ENCODE results near the gene LYSMD2.
"Not testable (repeated sequence)": the region's sequence is repeated elsewhere in the genome, so short reads cannot be mapped to it uniquely, and the experiment has no call there.

LYSMD2 gene

GRCh38 chr15:51737522-51738305 lies at the start of gene LYSMD2:
Gene LYSMD2 (minus strand): TSS chr15:51737655. CDS start chr15:51737622, 33 bp downstream.
- in situ Hi-C loops (cut with MboI; ENCODE audit: low sequenced_read_pairs), result no loop called here

GRCh38 chr15:51787130-51787529 lies 49.7 kb upstream of the LYSMD2 start:
- in situ Hi-C loops (cut with MboI; ENCODE audit: low sequenced_read_pairs), result not testable (repeated sequence)

- in situ Hi-C loops (cut with MboI; ENCODE audit: low sequenced_read_pairs), result no loop called here
These were observed 46.5 kb upstream of the LYSMD2 start for GRCh38 chr15:51783967-51784366.

- in situ Hi-C loops (cut with MboI; ENCODE audit: low sequenced_read_pairs), result no loop called here
These were observed 45.0 kb upstream of the LYSMD2 start for GRCh38 chr15:51782357-51782896.

GRCh38 chr15:51781506-51781905 lies 44.1 kb upstream of the LYSMD2 start:
- in situ Hi-C loops (cut with MboI; ENCODE audit: low sequenced_read_pairs), result no loop called here

GRCh38 chr15:51780636-51781035 lies 43.2 kb upstream of the LYSMD2 start:
- in situ Hi-C loops (cut with MboI; ENCODE audit: low sequenced_read_pairs), result no loop called here

- in situ Hi-C loops (cut with MboI; ENCODE audit: low sequenced_read_pairs), result loop anchor here (10.0 kb wide), 1 partner anchor 132 kb away; no protein-coding TSS in a partner anchor
These were observed 39.6 kb upstream of the LYSMD2 start for GRCh38 chr15:51776952-51777569.

GRCh38 chr15:51775967-51776816 lies 38.7 kb upstream of the LYSMD2 start:
- in situ Hi-C loops (cut with MboI; ENCODE audit: low sequenced_read_pairs), result loop anchor here (10.0 kb wide), 1 partner anchor 131 kb away; no protein-coding TSS in a partner anchor

GRCh38 chr15:51774916-51775315 lies 37.5 kb upstream of the LYSMD2 start:
- in situ Hi-C loops (cut with MboI; ENCODE audit: low sequenced_read_pairs), result loop anchor here (10.0 kb wide), 1 partner anchor 130 kb away; no protein-coding TSS in a partner anchor

GRCh38 chr15:51771773-51772172 lies 34.3 kb upstream of the LYSMD2 start:
- in situ Hi-C loops (cut with MboI; ENCODE audit: low sequenced_read_pairs), result loop anchor here (10.0 kb wide), 1 partner anchor 127 kb away; no protein-coding TSS in a partner anchor

- in situ Hi-C loops (cut with MboI; ENCODE audit: low sequenced_read_pairs), result loop anchor here (10.0 kb wide), 1 partner anchor 126 kb away; no protein-coding TSS in a partner anchor
These were observed 33.4 kb upstream of the LYSMD2 start for GRCh38 chr15:51770902-51771301.

GRCh38 chr15:51768018-51768417 lies 30.6 kb upstream of the LYSMD2 start:
- in situ Hi-C loops (cut with MboI; ENCODE audit: low sequenced_read_pairs), result no loop called here

GRCh38 chr15:51766341-51766740 lies 28.9 kb upstream of the LYSMD2 start:
- in situ Hi-C loops (cut with MboI; ENCODE audit: low sequenced_read_pairs), result no loop called here

GRCh38 chr15:51765751-51766150 lies 28.3 kb upstream of the LYSMD2 start:
- in situ Hi-C loops (cut with MboI; ENCODE audit: low sequenced_read_pairs), result no loop called here

- in situ Hi-C loops (cut with MboI; ENCODE audit: low sequenced_read_pairs), result no loop called here
These were observed 23.4 kb upstream of the LYSMD2 start for GRCh38 chr15:51760805-51761204.

- in situ Hi-C loops (cut with MboI; ENCODE audit: low sequenced_read_pairs), result no loop called here
These were observed 22.2 kb upstream of the LYSMD2 start for GRCh38 chr15:51759557-51760070.

GRCh38 chr15:51758645-51759044 lies 21.2 kb upstream of the LYSMD2 start:
- in situ Hi-C loops (cut with MboI; ENCODE audit: low sequenced_read_pairs), result no loop called here

GRCh38 chr15:51757450-51757849 lies 20.0 kb upstream of the LYSMD2 start:
- in situ Hi-C loops (cut with MboI; ENCODE audit: low sequenced_read_pairs), result no loop called here

- in situ Hi-C loops (cut with MboI; ENCODE audit: low sequenced_read_pairs), result no loop called here
These were observed 19.0 kb upstream of the LYSMD2 start for GRCh38 chr15:51756482-51756881.

- in situ Hi-C loops (cut with MboI; ENCODE audit: low sequenced_read_pairs), result no loop called here
These were observed 18.3 kb upstream of the LYSMD2 start for GRCh38 chr15:51755790-51756189.

GRCh38 chr15:51754267-51754666 lies 16.8 kb upstream of the LYSMD2 start:
- in situ Hi-C loops (cut with MboI; ENCODE audit: low sequenced_read_pairs), result no loop called here
